Urothelium cell line (cell line): ENCODE results near the gene FLOT2.
A peak's percentile ranks its signal among the peaks of the same experiment; 100 is the strongest.
"Not testable (repeated sequence)": the region's sequence is repeated elsewhere in the genome, so short reads cannot be mapped to it uniquely, and the experiment has no call there.

Source experiments
- DNase-seq: peaks from one replicate; pipeline ENCODE4 v3.0.0; 2011; ENCODE audit warnings: low spot score, mixed read lengths
- FAIRE-seq: peaks from 2 replicates; lab custom pipeline; 2011; peaks lifted over from hg19 to GRCh38; lab: Jason Lieb, UNC

The FLOT2 gene

DNA sequence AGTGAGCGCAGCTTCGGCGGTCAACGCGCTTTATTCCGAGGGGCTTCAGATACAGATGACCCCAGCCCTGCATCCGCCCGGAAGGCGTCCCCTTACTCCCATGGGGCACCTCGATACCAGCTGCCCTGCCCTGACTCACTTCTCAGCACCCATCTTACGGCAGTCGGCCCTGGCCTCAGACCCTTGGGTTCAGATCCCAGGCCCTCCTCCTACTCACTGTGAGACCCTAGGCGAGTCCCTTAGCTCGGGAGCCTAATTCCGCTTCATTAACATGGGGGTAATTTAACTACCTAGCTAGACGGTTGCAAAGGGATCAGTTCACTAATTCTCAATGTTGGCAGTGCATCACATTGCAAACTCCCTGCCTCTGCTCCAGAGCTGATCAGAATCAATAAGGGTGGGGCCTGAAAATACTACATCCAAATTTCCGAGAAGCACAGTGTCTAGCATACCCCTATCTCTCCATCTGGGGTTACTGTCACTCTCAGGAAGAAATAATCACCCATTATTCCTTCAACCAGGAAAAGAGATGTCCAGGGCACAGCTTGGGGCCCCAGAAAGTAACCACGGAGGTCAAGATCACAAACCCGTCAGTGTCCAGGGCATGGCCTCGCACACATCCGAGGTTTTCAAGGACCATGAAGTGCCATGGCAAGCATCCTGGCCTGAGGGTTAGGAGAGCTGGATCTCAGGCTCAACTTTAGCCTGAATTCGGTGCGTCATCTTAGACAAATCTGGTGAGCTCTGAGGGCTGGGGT lies 415 bp upstream of the FLOT2 start:
- DNase-seq (no peak), FAIRE-seq (no peak)

DNA sequence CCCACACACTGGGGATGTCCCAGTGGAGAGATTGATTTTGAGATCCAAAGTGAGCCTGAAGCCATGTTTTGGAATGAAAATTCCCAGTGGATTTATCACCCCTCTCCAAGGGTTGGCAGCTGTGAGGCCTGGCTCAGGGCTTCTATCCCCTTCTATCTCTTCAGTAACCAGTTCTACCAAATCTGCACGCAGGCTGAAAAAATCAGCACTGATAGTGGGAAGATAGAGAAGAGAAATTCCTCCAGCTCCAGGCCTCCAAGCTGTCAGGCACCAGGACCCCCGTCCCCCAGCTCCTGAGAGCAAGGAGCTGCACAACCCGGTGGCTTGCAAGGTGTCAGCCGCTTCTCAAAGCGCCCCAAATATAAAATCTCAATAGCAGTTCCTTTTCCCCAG lies 1.0 kb downstream of the FLOT2 start:
- DNase-seq (no peak), FAIRE-seq (no peak)

GRCh38 chr17:28895794-28896447 lies 1.6 kb downstream of the FLOT2 start:
- FAIRE-seq (no peak), DNase-seq (no peak)

DNA sequence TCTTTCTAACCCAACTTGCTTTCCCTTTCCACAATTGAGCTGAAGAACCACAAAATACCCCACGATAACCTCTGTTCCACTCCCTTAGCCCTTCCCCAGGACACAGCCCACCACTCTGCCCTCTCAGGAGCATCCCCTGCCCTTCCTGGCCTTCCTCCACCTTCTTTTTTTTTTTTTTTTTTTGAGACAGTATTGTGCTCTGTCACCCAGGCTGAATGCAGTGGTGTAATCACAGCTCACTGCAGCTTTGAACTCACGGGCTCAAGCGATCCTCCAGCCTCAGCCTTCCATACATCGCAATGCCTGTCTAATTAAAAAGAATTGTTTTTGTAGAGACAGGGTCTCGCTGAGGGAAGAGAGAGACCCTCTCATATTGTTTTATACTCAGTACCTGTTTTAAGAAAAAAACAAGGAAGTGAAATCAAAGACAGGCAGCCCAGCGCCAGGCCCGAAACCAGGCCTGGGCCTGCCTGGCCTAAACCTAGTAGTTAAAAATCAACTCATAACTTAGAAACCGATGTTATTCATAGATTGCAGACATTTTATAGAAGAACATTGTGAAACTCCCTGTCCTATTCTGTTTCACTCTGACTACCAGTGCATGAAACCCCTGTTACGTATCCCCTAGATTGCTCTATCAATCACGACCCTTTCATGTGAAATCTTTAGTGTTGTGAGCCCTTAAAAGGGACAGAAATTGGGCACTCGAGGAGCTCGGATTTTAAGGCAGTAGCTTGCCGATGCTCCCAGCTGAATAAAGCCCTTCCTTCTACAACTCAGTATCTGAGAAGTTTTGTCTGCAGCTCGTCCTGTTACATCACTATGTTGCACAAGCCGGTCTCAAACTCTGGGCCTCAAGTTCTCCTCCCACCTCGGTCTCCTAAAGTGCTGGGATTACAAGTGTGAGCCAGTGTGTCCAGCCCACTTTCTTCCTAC lies 4.0 kb downstream of the FLOT2 start:
- FAIRE-seq = not testable (repeated sequence)

DNA sequence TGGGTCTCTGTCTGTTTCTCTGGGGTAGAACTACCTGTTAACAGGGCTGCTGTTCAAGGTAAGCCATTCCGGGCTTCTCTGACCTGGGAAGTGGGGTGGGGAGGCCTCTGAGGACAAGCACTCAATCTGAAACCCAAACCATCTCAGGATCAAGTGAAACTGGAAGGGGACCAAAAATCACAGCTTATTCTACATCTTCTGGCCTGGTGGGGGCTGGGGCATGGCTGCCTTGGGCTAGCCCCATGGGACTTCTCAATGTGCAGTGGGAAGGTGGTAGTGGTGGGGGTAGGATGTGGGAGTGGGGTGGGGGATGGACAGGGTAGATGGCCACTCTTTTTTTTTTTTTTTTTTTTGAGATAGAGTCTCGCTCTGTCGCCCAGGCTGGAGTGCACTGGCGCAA lies 5.5 kb downstream of the FLOT2 start:
- DNase-seq (no peak), FAIRE-seq (no peak)

More for the DNA sequence above, 4.0 kb downstream of the FLOT2 start:
- DNase-seq = not testable (repeated sequence)

DNA sequence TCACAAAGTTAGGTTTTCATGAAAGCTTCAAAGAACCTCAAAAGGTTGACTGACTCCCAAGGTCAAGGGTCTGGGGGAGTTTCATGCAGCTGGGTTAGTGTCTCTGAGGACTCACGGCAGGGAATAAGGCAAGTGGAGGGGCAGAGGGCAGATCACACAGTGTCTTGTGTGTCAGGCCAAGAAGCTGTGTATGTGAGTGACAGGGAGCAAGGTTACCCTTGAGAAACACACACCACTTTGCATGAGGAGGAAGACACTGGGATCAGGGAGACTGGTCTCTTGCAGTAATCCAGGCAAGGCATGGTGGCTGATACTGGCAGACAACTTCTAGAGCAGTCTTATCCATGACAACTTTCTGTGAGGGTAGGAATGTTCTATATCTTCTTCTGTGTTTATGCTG lies 6.3 kb downstream of the FLOT2 start:
- FAIRE-seq = no peak
- DNase-seq = no peak

DNA sequence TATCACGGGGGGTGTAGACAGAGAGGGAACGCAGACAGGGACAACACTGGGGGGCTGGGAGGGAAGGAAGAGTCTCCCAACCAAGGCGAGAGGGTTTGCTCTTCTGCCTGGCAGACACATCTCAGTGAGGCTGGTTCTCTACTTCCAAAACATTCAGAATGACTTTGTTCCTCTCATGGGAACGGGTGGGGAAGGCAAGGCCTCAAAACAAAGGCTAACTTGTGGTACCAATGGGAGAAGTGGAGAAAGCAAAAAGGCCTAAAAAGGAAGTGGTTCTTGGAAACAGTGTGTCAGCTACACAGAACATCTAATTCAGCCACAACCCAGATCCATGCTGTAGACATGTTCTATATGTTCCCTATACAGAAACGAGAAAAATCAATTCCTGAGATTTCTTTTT lies 7.5 kb downstream of the FLOT2 start:
- FAIRE-seq (no peak), DNase-seq (no peak)

GRCh38 chr17:28888832-28889231 lies 8.7 kb downstream of the FLOT2 start:
- DNase-seq (no peak), FAIRE-seq (no peak)

DNA sequence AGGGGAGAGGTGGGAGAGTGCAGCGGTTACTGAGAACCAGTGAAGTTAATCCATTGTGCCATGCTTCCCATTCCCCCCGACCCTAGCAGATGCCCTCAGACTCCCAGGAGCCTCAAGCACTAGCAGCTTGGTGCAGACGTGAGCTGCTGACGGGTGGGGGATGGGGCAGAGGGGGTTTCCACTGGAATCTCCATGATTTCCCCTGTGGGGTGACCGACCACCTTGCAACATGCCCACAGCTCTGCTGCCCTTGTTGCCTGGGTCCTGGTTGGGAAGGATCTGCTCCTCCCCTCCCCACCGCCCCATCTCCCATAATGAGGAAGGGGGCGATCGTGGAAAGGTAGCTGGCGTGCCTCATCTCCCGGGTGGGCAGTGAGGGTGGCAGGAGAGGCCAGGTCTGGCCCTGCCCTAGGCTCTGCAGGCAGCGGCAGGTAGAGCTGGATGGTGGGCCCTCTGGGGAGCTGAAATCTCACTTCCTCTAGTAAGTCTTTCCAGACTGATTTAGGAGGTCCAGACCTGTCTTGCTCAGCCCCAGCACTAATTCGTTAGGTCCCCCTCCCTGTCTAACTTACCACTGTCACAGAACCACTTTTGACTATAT lies 9.6 kb downstream of the FLOT2 start:
- FAIRE-seq (no peak), DNase-seq (no peak)

GRCh38 chr17:28885951-28886350 lies 11.6 kb downstream of the FLOT2 start:
- DNase-seq (no peak), FAIRE-seq (no peak)

- FAIRE-seq (no peak), DNase-seq (no peak)
These were observed 12.2 kb downstream of the FLOT2 start for GRCh38 chr17:28885363-28885762.

- DNase-seq (no peak), FAIRE-seq (peak; percentile 52)
These were observed 13.4 kb downstream of the FLOT2 start for GRCh38 chr17:28883967-28884702.

DNA sequence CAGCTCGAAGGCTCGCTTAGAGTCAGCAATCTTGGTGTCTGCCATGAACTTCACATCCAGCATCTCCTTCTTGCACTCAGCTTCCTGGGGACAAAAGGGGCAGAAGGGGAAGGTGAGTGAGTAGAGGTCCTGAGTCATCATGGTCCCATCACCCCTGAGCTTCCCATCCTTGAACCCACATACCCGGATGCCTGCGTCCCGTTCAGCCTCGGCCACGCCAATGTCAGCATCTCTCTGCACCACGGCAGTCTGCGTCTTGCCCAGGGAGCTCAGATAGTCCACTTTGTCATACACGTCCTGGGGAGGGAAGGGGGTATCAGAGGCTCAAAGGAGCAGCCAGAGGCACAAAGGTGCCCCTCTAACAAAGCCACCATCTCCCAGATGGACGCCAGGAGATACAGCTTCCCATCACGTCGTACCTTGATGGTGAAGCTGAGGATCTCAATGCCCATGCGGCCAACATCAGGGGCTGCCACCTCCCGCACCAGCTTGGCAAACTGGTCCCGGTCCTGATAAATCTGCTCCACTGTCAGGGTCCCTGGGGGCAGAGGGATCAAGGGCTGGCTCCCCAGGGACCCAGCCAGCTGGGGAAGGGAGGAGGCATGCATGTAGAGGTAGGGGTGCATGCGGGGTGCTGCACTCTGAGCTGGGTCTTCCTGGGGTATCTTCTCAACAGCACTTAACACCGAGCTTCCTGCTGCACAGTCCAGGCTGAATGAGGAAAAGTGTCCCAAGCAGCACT lies 15.2 kb downstream of the FLOT2 start:
- no peak for FAIRE-seq
- no peak for DNase-seq

DNA sequence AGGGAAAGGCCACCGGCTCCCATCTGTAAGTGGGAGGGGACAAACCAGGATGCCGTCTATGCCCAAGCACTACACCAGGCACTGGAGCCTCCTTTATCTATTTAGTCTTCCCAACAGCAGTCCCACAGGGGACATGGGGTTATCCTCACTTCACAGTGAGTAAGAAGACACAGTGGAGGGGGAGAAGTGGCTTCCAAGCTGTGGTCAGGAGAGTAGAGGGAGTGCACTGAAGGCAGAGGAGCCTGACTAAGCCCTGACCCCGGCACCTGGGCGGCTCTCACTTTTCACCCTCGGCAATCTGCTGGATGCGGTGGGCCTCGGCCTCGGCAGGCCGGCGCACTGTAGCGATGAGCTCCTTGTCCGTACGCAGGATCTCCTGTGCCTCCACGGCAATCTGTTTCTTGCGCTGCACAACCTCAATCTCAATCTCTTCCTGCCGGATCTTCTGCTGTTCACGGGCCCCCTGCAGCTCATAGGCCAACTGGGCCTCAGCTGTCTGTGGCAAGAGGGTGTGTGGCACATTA lies 15.9 kb downstream of the FLOT2 start:
- no peak for DNase-seq
- FAIRE-seq = no peak

DNA sequence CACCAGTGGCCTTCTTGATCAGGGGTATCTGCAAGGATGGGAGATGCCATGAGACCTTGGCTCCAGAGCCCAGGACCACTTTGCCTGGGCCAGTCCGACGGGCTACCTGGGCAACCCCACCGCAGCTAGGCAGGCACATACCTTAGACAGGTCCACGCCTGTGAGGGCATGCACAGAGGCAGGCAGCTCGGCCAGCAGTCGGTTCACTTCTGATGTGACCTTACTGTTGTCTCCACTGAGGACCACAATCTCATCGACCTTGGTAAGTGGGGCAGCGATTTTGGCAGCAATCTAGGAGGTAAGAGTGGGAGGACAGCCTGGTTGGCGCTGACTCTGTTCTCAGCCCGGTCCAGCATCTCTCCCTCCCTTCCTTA lies 17.0 kb downstream of the FLOT2 start:
- DNase-seq (no peak), FAIRE-seq (no peak)

DNA sequence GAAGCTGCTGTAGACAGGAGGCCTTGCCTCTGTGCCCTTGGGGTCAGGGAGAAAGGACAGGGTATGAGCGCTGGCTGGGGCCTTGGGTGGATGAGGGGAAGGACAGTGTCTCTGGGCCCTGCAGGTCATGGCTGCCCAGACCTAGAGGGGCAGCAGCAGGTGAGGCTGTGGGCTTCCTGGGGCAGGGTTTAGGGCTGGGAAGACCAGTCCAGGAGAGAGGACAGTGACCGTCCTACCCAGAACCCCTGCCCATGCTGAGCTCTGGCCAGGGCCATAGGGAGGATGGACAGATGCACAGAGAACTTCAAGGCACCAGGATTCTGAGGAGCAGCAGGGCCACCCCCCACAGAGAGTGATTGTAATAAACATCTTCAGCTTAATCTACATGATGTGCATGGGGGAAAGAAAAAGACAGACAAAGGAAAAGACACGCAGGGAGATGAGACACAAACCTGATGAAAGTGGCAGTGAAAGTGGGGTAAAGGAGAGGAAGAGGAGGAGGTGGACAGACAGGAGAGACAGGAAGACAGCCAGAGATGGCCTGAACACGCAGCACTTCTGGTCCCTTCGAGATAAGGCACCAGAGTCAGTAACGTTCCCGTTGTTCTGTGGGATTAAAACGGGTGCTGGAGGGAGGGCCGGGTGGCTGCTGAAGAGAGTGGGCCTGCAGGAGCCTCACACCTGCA lies 17.5 kb downstream of the FLOT2 start:
- FAIRE-seq (no peak), DNase-seq (no peak)

GRCh38 chr17:28878981-28879380 lies 18.6 kb downstream of the FLOT2 start:
- DNase-seq (peak; percentile 47), FAIRE-seq (no peak)

DNA sequence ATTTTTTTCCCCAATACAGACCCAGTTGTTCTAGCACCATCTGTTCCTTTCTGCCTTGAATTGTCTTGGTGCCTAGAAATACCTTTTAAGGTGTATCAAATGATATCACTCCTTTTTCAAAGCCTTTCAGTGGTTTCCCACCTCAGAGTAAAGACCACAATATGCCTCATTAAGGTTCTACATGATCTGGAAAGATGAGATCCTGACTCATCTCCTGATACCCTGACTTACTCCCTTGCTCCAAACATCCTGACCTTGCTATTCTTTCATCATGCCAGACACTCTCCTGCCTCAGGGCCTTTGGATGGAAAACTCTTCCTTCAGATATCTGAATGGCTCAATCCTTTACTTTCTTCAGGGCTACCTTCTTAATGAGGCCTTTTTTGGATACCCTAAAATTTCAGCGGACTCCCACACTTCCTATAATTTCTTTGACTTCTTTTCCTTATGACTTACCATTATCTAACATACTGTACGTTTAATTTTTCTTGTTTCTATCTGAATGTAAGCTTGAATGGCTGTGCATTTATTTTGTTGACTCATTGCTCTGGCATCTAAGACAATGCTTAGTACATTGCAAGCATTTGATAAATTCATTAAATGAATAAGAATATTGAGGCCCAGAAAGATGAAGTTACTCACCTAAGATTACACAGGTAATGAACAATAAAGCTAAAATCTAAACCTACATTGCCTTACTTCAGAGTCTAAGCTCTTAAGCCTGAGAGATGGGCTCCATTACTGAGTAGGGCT lies 19.2 kb downstream of the FLOT2 start:
- FAIRE-seq = no peak
- no peak for DNase-seq
